Activated CD4-positive, alpha-beta T cell treated with anti-CD3 and anti-CD28 coated beads, Interleukin-2, Interleukin-6, amounts not matched to agents 100 ng/mL and 50 ng/mL, durations not matched to agents 16 hours and 8 hours (primary cell): ENCODE results near the gene UBAP2L.
"Not testable (repeated sequence)": the region's sequence is repeated elsewhere in the genome, so short reads cannot be mapped to it uniquely, and the experiment has no call there.

Source experiments
- DNase-seq: peaks from one replicate; pipeline ENCODE4 v3.0.0-alpha.2; 2020

Gene UBAP2L

DNA sequence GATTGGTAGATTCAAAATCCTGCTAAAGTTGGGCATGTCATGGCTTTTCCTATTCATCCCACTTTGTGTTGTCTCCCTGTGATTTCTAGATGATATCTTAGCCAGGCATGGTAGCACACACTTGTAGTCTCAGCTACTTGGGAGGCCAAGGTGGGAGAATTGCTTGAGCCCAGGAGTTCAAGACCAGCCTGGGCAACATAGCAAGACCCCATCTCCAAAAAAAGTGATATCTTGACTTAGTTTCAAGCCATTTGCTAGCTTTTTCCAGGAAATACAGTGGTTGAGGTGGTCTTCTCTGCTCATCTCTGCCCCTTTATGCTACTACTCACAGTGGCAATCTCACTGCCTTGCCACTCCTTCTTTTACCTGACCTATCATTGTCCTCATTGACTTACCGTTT is 39.4 kb downstream of the UBAP2L start:
- DNase-seq = no peak

DNA sequence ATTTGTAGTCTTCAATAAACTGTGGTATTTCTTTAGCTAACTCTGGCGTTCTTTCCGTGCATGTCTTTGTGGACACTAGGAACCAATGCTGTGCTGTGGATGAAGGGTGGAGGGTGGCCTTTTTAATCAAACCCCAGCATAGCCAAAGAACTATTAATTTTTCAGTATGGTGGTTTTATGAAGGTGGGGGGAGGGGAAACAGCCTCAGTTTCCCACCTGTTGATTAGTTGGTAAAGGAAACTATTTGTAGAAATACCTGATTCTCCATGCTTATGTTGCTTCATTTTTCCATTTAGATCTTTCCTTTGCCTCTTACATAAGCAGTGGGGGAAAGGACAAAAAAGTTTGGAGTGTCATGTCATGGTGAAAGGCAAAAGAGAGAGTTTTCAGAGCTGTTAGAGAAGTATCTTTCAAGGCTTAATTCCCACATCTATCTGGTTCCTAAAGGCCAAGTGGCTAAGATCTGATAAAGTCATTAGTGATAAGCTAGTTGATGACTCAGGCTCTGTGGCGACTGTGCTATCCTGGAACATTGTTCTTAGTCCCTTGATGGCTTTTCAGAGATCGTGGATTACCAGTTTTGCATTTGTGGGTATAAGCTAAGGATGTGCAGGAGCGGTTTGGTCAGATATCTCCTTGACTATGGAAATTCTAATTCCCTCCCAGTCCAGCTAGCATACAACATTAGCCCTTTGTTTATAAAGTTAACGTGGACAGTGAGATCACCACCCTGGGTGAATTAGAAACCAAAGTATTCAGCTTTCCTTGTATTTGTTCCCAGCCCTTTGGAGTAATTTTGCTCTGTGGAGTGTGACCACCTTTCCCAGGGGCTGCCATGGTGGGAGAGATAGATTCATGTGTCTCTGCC is 42.9 kb downstream of the UBAP2L start:
- DNase-seq = no peak

DNA sequence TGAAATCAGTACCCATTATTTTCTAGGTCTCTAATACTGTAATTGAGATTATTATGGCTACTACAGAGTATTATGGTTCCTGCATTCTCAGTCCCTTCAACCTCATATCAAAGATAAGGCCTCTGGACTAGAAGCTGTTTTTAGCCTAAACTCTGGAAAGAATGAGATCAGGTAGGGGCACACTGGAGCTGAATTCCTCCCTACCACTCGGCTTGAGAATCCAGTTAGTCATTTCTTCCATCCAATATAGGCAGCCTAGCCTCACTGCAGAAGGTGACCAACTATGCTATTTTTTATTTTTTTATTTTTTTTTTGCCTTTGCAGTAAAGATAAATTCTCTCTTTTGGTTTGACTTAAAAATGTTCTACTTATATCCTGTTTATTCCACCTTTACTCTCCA is 43.7 kb downstream of the UBAP2L start:
- DNase-seq = no peak

DNA sequence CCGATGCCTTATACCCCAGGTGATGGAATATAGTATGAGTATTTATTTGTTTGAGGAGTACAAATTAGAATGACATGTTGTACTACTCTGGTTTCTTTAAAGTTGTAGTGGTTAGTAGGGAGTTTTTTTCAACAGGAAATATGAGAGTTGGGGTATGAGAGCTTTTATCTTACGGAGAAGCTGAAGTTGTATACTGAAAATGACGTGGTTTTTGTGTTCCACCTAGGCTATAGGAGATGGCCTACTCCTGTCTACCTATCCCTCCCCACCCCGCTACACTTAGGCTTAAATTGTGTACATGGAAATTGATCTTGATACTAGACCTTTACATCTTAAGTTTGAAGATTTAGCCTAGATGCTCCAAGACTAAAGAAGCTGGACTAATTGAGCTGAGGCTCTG is 44.8 kb downstream of the UBAP2L start:
- peak; percentile 23 for DNase-seq

DNA sequence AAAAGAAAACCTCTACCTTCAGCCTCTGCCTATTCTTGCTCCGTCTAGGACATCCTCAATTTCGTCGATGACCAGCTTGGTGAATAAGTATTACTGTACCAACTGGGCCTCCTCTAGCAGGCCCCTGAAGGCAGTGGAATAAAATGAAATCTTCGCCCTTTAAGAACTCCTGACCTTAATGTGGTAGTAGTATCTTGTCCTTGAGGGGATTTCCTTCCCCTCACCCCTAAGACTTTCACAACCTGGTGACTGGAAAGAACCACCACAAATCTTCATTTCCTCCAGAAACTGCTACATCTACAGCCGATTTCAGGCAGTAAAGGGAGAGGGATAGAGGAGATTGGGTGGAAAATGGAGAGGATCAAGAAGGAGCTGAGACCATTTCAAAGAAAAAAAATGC is 50.1 kb downstream of the UBAP2L start:
- peak; percentile 18 for DNase-seq

DNA sequence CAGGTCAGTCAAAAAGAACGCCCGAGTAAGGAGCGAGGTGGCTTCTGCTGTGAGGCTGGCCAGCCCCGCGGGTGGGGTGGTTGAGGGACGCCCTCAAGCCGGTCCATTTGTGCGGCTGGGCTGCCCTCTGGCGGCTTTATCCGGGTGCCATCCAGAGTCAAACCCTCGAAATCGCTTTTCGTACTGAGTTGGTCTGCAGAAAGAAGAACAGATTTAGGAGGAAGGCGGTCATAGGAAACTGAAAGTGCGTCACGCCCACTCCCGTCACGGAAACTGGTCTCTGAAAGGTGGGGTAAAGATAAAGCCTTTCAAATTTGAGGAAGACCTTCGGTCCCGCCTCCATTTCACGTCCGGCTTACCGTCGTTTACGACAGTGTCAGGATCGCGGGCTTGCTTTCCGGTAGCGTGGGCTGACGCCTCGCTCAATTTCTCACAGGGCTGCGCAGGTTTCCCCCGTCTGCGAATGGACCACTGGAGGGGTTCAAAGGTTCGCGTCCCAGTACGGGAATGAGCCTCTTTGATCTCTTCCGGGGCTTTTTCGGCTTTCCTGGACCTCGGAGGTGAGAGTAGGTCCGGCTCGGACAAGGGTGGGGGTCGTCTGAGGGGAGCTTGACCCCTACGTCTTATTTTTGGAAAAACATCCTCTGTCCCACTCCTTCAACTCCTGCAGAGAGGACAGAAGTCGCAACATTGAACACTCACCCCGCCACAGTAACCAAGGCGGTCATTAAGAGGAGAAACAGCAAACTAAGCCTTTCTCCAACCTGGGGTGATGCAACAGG is 51.7 kb downstream of the UBAP2L start, which contains the start of gene HAX1:
Gene HAX1, plus strand, starts transcription at position 413 of the 782 bp plus-strand sequence. Its CDS starts 95 bp downstream, at position 508.
- DNase-seq = peak; percentile 97

DNA sequence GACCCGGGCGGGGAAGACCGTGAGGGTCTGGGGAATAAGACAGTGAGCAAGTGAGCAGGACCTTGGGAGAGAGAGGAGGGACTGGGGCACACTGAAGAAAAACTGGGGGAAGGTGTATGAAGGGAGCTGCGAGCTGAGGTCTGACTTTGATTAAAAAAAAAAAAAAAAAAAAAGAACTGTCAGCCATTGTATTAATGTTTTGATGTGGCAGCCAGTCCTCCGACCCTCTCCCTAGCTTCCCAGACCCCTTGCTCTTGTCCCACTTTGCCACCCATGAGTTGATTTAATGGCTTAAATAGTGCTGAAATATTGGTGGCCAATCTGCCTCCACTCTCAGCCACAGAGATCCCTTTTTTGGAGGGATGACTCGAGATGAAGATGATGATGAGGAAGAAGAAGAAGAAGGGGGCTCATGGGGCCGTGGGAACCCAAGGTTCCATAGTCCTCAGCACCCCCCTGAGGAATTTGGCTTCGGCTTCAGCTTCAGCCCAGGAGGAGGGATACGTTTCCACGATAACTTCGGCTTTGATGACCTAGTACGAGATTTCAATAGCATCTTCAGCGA is 52.3 kb downstream of the UBAP2L start:
- no peak for DNase-seq

DNA sequence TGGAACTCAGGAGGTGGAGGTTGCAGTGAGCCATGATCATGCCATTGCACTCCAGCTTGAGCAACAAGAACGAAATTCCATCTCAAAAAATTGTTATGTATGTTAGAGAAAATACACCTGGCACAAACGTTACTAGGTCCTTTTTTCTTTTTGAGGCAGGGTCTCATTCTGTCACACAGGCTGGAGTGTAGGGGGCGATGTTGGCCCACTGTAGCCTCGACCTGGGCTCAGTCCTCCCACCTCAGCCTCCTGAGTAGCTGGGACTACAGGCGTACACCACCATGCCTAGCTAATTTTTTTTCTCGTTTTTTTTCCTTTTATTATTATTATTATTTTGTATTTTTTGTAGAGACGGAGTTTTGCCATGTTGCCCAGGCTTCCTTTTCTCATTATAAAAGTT is 56.0 kb downstream of the UBAP2L start:
- peak; percentile 32 for DNase-seq

DNA sequence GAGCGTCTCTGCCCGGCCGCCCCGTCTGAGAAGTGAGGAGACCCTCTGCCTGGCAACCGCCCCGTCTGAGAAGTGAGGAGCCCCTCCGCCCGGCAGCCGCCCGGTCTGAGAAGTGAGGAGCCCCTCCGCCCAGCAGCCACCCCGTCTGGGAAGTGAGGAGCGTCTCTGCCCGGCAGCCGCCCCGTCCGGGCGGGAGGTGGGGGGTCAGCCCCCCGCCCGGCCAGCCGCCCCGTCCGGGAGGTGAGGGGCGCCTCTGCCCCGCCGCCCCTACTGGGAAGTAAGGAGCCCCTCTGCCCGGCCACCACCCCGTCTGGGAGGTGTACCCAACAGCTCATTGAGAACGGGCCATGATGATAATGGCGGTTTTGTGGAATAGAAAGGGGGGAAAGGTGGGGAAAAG is 66.8 kb downstream of the UBAP2L start:
- not testable (repeated sequence) for DNase-seq

DNA sequence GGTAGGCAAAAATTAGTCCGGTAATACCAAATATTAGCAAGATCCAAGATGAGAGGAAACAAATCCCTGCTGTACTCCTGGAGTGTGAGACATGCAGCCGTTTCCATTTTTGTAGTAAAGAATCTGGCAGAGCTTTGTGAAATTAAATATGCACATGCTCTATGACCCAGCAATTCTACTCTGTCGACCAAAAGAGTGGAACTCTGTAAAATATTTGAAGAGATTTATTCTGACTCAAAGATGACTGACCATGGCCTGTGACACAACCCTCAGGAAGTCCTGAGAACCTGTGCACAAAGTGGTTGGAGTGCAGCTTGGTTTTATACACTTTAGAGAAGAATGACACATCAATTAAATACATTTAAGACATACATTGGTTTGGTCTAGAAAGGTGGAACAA is 67.9 kb downstream of the UBAP2L start:
- DNase-seq = no peak

DNA sequence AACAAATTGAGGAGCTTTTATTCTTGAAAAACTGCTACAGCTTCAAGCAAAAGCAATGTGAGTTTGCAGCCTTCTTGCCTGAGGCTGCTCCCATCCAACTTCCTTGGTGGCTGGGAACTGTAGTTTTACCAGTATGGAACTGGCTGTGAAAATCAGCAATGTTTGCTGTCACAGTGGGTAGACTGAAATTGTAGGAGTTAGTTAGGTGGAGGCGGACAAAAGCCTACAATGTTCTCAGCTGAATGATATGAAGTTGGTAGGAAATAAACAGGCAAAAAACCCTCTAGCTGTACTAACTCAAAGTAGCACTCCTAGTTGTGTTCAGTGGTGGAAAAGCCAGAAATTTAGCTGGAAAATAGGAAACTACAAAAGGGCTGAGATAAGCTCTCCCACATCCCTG is 70.2 kb downstream of the UBAP2L start:
- no peak for DNase-seq

DNA sequence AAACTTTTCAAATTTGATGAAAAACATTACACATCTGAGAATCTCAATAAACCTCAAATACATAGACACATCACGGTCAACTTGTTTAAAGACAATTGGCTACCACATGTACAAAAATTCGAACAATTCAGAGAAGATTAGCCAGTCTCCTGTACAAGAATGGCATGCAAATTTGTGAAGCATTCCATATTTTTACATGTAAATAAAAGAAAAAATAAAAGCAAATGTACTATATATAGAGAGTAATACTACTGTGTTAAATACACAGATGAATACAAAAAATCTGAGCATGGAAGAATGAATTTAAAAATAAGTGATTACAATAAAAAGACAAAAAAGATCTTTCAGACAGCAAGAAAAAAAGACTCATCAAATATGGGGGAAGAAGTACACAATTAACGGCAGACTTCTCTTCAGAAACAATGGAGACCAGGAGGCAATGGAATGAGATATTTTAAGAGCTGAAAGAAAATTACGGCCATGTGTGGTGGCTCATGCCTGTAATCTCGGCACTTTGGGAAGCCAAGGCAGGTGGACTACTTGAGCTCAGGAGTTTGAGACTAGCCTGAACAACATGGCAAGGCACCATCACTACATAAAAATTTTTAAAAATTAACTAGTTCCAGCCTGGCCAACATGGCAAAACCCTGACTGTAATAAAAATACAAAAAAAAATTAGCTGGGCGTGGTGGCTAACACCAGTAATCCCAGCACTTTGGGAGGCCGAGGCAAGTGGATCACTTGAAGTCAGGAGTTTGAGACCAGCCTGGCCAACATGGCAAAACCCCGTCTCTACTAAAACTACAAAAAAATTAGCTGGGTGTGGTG is 74.9 kb downstream of the UBAP2L start:
- DNase-seq = no peak

DNA sequence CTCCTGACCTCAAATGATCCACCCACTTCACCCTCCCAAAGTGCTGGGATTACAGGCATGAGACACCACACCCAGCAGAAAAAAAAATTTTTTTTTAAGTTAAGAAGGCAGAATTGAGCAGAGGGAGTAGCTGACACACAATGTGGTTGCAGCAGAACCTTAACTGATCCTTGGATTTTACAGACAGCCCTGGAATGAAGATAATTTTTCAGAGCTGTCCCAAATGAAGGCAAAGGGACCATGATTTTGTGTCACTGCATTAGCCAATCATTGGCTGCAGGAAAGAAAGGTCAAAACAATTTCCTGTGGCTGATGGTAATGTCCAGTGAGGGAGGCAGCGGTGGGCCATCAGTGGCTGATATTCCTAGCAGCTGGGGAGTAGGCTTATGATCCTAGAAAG is 80.8 kb downstream of the UBAP2L start:
- no peak for DNase-seq

DNA sequence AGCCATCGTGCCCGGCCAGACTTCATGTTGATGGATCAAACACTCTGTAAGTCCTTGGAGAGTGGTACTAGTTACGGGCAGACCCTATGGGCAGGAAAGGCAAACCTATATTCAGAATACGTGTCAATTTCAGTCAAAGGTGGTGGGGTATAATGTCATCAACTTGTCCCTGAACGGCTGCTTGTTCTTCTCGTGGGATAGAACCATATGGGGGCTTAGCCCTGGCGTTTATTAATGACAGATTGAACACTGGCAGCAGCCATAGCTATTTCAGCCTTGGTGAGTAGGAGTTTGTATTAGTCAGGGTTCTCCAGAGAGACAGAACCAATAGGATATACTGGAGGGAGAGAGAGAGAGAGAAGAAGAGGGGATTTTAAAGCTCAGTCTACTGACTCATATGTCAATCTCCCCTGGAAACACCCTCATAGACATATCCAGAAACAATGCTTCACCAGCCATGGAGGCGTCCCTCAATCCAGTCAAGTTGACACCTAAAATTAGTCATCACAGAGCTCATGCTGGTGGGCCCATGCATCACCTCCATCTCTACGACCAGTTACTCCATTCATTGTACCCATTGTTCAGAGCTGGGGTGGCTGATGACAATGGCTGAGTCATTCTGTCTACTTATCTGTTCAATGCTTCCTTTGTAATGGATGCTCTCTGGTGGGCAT is 84.0 kb downstream of the UBAP2L start:
- DNase-seq = peak; percentile 65

DNA sequence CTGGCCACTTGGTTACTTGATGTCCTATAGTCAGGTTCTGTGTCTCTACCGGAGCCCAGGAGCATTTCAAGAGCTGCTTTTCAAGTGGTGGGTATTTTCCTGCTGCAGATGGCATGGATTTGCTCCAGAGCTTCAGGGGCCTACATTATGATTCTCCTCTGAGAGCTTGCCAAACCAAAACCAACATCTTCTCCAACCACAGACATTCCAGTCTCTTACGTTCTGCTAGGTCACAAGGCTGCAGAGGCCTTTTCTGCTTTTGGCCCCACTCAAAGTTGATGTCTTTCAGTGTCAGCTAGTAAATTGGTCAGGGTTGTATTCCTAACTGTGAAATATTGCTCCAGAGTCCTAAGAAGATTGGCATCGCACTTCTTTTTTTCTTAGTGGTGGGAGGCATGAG is 85.4 kb downstream of the UBAP2L start:
- DNase-seq = no peak

DNA sequence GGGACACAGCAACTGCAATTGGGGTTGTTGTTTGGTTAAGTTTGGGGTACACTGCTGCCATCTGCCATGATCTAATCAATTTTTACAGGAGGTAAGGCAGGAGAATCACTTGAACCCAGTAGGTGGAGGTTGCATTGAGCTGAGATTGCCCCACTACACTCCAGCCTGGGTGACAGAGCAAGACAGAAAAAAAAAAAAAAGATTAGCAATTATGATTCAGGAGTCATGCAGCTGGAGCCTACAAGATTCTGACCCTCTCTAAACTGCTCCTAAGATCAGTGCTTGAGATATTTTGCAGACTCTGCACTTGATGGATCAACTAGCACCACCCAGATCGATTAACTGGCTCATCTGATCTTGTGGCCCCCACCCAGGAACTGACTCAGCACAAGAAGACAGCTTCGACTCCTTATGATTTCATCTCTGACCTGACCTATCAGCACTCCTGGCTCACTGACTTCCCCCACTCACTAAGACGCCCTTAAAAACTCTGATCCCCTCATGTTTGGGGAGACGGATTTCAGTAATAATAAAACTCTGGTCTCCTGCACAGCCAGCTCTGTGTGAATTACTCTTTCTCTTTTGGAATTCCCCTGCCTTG is 87.0 kb downstream of the UBAP2L start:
- peak; percentile 47 for DNase-seq

DNA sequence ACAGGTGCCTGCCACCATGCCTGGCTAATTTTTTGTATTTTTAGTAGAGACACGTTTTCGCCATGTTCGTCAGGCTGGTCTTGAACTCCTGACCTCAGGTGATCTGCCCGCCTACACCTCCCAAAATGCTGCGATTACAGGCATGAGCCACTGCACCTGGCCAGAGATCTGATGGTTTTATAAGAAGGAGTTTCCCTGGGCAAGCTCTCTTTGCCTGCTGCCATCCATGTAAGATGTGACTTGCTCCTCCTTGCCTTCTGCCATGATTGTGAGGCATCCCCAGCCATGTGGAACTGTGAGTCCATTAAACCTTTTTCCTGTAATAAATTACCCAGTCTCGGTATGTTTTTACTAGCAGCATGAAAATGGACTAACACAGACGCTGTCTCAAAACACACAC is 88.4 kb downstream of the UBAP2L start:
- not testable (repeated sequence) for DNase-seq

DNA sequence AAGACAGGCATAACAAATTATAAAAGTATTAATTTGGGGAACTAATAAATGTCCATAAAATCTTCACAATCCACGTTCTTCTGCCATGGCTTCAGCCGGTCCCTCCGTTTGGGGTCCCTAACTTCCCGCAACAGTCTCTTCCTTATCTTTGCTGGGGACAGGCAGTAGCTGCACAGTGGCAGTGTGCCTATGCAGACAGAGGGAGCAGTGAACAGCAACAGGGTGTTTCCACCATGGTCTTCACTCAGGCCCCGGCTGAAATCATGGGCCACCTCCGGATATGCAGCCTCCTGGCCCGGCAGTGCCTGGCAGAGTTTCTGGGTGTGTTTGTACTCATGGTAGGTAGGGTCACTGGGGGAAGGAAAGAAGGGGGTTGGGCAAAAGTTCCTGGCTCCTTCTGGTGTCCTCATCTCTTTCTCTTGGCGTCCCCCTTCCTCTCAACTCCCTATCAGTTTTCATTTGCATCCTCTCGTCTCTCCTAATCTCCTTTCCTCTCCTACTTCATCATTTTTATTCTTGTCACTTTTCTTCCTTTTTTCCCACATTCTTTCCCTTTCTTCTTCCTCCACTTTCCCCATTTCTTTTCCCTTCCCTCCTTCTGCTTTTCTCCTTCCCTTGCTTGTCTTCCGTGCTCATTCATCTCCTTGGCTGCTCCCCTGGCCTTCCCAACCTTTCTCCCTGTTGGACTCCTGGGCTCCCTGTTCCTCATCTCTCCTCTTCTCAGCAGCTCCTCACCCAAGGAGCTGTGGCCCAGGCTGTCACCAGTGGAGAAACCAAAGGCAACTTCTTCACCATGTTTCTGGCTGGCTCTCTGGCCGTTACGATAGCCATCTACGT is 91.7 kb downstream of the UBAP2L start:
- not testable (repeated sequence) for DNase-seq

DNA sequence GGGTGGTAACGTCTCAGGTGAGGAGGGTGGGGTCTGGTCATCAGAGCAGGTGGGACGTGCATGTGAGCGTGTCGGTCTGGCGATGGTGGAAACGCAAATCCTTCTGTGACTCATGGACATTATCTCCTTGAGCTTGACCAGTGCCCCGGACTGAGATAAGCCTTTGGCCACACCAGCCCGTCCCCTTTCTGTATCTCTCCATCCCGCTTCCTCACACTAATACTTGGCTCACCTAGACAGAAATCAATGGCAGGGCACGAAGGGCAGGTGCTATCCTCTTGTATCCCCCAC is 92.3 kb downstream of the UBAP2L start:
- no peak for DNase-seq

DNA sequence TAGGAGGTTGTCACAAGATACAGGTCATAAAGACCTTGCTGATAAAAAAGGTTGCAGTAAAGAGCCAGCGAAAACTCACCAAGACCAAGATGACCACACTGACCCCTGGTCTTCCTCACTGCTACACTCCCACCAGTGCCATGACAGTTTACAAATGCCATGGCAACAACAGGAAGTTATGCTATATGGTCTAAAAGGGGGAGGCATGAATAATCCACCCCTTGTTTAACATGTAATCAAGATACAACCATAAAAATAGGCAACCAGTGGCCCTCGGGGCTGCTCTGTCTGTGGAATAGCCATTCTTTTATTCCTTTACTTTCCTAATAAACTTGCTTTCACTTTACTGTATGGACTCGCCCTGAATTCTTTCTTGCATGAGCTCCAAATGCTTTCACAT is 93.5 kb downstream of the UBAP2L start:
- DNase-seq = not testable (repeated sequence)

DNA sequence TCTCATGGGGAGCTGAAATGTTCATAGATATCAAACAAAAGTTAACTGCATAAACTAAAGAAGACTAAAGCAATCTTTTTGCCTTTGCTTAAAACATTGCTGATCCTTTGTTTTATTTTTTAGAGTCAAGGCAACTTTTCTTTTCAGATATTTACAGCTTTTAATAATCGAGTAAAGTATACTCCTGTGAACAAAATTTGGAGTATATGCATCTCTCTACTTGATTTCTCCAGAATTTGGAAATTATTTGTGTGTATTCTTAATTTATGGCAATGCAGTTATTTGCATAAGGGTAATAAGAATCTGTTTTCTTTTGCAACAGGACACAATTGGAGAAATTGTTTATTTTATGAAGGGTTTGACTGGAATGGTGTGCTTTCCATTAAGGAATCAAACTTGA is 95.9 kb downstream of the UBAP2L start:
- DNase-seq = no peak
